NK-92 (cell line): Measurements from ENCODE around the gene FGFR2.
"Not testable (repeated sequence)": the region's sequence is repeated elsewhere in the genome, so short reads cannot be mapped to it uniquely, and the experiment has no call there.

Experiments
- DNase-seq: peaks from one replicate; lab custom pipeline; 2025; ENCODE audit not compliant: unreplicated experiment; lab: John Stamatoyannopoulos, UW

Gene FGFR2

DNA sequence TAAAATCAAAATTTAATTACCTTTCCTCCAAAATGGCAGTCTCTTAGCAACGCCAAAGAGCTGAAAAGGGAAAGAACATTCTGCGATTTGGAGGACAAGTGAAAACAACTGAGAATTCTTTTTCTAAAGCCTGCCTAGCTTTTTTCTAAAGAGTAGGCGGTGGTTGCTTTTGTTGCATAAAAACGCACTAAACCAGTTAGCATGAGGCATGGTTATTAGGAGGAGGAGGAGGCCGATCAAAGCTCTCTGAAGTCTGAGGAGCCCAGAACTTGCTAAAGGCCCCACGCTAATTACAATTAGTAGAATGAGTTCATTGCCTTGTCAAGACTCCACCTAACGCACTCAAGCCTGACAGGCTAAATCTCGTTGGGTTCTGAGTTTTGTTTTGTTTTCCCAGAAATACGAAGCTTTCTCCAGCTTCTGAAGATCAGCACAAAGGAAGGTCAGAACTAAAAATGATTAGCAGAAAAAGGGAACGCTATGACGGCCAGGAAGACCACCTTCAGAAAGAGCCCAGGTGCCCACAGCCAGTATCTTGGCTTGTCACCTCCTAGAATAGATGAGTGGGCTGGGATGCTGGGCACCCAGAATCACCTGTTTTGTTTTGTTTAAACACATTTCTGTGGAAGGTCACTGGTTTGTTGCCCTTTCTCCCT, 72.0 kb downstream of the FGFR2 start:
- DNase-seq: no peak

DNA sequence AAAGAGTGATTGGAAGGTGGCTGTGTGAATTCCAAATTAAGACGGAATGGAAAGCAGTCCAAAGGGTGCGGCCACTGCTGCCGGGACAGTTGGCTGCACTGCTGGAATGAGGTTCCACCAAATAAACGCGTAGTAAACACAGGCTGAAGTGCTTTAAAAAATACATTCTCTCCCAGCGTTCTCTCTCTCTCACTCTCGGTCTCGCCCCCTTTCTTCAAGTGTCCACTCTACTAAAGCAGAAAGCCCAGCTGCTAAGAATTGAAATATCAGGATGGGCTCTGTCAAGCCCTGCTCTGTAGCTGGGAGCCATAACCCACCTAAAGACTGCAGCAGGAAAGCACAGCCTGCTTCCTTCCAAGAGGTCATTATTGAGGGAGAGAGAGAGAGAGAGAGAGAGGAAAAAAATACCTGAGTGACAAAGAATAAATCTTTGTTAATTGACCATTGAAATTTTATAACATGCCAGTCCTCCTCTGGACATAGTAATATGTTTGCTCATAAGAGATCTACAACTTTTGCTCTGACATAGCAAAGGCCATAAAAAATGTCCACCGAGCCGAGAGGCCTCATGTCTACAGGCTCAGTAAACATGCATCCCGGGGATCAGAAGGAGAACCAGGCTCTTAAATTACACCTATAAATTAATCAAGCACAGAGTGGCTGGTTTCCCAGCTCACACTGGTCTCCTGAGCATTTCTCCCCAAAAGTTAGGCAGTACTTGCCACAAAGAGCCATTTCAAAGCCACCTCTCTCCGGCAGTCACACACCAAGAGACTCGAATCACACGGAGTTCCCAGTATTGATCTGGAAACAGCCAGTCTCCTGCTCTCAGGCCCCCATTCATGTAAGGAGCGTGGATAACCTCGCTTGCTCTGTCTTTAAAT, 72.8 kb downstream of the FGFR2 start:
- DNase-seq: no peak

DNA sequence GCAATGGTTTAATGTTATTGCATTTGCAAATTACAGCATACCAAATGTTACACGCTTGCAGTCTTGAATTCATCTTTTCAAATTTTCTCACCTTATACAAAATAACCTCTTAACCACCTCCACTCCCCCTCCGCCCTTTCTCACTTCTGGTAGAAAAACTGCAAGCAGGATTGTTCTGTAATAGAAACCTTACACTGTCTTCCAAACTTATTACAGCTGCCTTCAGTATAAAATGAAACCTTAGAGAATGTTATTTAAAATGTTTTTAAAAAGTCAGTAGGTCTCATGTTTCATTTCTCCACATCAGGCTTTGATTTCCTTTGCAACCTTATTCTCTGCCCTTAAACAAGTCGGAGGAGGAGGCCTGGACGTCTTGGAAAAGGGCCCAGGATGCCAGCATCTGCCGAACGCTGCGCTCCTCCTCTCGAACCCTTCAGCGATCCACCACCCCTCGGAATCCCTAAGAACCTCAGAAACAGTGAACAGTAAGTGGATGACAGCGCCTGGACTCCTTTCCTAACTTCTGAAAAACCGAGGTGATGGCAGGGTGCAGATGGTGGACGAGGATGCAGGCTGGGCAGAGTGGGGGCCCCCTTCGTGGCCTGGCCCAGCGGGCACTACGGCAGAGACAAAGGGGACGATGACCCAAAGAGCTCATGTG, 74.0 kb downstream of the FGFR2 start:
- no peak for DNase-seq

DNA sequence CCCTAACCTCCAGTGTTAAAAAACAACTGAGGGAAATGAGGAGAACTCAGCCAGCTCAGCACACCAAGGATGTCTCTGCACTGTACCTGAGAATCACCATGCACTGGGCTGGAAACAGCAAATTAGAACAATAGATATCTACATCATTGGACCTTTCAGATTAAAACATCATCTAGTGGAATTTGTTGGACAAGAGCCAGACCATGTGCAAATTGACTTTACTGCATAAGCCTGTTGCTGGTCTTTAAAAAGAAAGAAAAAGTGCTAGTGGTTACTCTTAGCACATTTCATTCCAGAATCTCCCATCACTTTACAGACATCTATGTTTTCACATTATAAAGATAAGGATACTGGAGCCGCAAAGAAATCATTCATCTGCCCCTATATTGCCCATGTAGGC, 75.4 kb downstream of the FGFR2 start:
- DNase-seq: no peak

- DNase-seq: no peak
These were observed 76.3 kb downstream of the FGFR2 start for GRCh38 chr10:121521794-121522556.

DNA sequence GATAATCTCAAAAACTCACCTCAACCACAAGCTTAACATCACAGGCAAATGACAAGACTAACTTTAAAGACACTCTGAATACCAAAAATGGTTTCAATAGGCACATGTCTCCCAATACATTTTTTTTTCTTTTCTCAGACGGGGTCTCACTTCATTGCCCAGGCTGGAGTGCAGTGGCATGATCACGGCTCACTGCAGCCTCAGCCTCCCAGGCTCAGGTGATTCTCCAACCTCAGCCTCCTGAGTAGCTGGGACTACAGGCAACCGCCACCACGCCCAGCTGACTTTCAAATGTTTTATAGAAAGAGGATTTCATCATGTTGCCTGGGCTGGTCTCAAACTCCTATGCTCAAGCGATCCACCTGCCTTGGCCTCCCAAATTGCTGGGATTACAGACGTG, 77.7 kb downstream of the FGFR2 start:
- DNase-seq: not testable (repeated sequence)

- DNase-seq: no peak
These were observed 78.2 kb downstream of the FGFR2 start for GRCh38 chr10:121519901-121520493.

GRCh38 chr10:121519411-121519810, 78.8 kb downstream of the FGFR2 start:
- no peak for DNase-seq

DNA sequence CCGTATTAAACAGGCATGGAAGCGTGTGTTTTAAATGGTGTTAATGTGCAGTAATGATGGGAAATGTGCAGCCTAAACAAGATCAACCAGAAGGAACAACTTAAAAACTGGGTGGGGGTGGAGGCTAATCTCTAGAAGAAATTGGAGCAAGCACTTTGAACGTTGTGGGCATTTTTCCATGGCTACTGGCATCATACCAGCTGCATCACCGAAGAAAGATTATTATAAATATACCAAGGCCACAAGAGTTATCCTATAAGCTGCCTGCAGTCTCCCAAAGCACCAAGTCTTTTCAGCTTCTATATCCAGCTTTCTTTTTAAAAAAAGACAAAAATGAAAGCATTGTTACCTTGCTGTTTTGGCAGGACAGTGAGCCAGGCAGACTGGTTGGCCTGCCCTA, 79.9 kb downstream of the FGFR2 start:
- no peak for DNase-seq

- DNase-seq: no peak
These were observed 82.0 kb downstream of the FGFR2 start for GRCh38 chr10:121516093-121516865.

- no peak for DNase-seq
These were observed 83.9 kb downstream of the FGFR2 start for GRCh38 chr10:121514141-121514865.

GRCh38 chr10:121511943-121512342, 86.3 kb downstream of the FGFR2 start:
- DNase-seq: no peak

GRCh38 chr10:121511460-121511859, 86.8 kb downstream of the FGFR2 start:
- no peak for DNase-seq

GRCh38 chr10:121510201-121510771, 88.0 kb downstream of the FGFR2 start:
- no peak for DNase-seq

- DNase-seq: no peak
These were observed 88.4 kb downstream of the FGFR2 start for GRCh38 chr10:121509796-121510195.

DNA sequence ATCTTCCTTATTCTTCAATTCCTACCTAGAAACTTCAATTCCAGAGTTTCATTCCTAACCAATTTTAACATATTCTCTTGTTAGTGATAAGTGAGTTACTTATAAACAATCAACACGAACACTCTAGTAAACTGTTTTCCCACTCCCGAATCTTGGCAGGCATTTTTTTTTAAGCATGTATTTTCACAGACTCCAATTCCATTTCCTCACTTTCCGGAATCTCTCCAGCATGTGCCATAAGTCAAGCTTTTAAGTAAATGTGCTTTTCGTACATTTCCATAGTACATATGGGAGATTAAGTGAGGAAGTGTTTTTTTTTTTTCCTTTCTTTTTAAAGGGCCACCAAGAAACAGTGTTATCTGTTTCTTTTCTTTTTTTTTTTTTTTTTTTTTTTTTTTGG, 89.1 kb downstream of the FGFR2 start:
- DNase-seq: no peak

- no peak for DNase-seq
These were observed 94.6 kb downstream of the FGFR2 start for GRCh38 chr10:121503587-121504051.

DNA sequence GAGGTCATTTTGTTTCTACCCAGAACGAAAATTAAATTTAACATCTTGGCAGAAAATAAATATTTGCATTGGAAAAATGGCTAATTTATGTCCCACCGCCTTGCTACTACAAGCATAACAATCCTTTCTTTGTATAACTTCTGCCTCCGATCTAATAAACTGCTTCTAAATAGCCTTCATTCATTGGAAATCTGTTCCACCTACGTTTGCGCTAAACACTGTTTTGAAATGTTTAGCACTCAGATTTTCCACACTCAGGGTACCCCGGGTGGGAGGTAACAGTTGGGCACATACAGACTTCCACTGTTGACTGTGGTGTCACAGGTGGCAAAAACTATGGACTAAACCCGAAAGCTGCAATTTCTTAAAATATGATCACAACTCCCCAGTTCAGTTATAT, 96.4 kb downstream of the FGFR2 start:
- no peak for DNase-seq
